ENCODE measurements around the gene ITIH1.
"Not testable (repeated sequence)": the region's sequence is repeated elsewhere in the genome, so short reads cannot be mapped to it uniquely, and the experiment has no call there.

ITIH1 gene

DNA sequence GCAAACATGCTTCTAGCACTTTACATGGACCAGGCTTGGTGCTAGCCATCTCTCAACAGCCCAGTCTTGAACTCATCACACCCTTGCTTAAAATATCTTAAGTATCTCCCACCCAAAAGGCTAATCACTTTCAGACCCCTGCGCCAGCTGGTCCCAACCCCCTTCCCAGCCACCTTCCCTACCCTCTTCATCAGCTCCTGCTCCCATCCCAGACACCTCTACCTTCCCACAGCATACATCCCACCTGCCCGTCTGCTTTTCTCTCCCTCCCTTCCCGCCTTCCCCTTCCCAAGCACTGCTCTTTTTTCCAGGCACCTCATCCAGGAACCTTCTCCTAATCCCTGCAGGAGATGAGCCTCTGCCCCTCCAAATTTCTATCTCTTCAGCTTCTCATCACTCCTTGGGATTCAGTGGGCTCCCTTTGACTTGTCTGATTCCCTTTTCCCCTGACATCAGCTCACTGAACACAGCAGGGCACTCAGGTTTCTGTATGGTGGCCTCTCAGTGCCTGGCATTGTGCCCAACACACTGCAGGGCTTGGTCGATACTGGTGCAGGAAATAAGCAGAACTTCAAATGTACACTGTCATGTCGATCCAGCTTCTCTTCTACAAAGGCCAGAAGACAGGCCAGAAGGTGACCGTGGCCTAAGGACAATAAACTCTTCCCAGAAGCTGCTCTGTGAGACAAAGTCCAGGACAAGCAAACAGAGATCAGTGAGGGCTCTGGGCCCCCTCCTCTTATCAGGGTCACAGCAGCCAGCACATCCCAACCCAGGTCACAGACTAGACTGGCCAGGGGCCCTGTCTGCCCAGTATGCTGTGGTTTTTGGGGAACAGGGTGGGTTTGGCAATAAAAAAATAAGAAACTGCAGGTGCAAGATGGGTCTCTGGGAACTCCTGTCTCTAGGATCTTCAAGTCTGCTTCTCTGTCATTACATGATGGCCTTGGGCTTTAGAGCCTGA, 2.2 kb upstream of the ITIH1 start:
- FAIRE-seq: no peak

DNA sequence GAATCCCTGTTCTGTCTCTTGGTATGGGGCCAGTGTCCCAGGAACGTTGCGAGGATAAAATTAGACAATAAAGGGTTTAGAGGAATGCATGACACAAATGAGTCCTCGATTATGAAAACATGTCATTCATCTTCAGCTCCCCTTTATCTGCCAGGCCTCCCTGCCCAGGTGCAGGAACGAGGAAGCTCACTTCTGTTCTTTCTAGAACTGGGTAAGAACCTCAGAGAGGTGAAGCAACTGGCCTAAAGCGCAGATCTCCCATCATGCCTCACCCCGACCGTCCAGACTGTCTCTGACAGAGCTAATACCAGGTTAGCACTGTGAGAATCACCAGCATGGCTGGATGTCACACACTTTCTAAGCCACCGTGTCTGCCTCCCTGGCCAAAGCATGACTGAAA, 1.5 kb upstream of the ITIH1 start:
- no peak for FAIRE-seq

- FAIRE-seq: not testable (repeated sequence)
Measured at GRCh38 chr3:52776486-52776885, 913 bp upstream of the ITIH1 start.

DNA sequence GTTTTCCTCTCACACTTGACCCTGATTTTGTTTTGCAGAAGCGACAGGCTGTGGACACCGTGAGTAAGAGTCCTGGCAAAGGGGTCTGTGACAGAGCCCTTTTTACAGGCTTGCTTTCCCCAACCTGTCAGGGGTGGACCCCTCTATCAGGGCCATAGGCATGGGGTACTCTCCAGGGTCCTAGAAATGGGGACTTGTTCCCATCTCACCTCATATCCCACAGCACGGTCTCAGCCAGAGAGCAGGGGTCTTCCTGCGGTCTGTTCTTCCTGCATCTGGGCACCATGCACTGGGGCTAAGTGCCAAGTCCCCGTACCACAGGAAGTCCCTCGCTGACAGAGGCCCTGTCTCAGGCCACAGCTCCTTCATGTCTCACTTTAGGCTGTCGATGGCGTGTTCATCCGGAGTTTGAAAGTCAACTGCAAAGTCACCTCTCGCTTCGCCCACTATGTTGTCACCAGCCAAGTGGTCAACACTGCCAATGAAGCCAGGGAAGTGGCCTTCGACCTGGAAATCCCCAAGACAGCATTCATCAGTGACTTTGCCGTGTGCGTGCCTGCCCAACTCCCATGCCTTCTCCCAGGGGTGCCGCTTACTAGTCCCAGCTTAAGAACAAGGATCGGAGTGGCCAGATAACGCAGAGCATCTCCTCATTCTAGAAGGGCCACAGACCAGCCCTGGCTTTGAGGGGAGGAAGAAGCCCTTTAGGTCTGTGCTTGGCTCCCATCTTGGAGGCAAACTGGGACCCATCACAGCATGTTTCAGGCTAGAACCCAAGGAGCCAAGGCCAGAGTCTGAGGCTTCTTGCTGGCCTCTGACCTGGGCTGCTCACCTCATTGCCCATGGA, 783 bp downstream of the ITIH1 start:
- FAIRE-seq: no peak

- no peak for FAIRE-seq
Measured at GRCh38 chr3:52779011-52779836, 1.8 kb downstream of the ITIH1 start.

GRCh38 chr3:52779837-52780585, 2.6 kb downstream of the ITIH1 start:
- FAIRE-seq: no peak

- no peak for FAIRE-seq
Measured at GRCh38 chr3:52781741-52782140, 4.3 kb downstream of the ITIH1 start.

- FAIRE-seq: no peak
Measured at GRCh38 chr3:52782412-52783210, 5.2 kb downstream of the ITIH1 start.

DNA sequence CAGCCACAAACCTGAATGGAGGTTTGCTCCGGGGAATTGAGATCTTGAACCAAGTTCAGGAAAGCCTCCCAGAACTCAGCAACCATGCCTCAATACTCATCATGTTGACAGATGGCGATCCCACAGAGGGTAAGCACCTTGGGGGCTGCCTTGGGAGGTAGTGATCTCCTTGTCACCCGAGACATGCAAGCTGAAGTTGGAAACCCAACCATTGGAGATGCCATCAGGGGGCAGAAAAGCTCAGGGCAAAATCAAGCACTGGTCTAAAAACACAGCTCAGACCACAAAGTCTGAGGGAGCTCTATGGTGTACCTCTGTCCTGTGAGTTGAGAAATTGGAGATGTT, 5.8 kb downstream of the ITIH1 start:
- FAIRE-seq: no peak

DNA sequence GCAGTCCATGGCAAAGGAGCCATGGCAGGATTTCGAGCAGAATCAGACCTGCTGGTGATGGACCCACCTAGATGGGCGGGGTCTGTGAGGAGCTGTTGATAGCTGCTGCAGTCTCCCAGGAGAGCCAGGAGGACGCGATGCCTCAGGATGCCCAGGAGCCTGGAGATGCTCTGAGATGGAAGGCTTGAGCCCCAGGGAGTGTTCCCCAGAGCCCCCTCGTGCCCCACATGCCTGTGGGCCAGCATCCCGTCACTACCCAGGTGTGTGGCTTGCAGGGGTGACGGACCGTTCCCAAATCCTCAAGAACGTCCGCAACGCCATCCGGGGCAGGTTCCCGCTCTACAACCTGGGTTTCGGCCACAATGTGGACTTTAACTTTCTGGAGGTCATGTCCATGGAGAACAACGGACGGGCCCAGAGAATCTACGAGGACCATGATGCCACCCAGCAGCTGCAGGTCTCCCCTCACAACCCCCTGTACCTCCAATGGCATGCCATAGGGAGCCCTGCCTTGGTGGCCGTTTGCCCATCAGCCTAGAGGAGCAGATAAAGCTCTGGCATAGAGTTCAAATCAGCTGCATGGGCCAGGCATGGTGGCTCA, 6.7 kb downstream of the ITIH1 start:
- no peak for FAIRE-seq

DNA sequence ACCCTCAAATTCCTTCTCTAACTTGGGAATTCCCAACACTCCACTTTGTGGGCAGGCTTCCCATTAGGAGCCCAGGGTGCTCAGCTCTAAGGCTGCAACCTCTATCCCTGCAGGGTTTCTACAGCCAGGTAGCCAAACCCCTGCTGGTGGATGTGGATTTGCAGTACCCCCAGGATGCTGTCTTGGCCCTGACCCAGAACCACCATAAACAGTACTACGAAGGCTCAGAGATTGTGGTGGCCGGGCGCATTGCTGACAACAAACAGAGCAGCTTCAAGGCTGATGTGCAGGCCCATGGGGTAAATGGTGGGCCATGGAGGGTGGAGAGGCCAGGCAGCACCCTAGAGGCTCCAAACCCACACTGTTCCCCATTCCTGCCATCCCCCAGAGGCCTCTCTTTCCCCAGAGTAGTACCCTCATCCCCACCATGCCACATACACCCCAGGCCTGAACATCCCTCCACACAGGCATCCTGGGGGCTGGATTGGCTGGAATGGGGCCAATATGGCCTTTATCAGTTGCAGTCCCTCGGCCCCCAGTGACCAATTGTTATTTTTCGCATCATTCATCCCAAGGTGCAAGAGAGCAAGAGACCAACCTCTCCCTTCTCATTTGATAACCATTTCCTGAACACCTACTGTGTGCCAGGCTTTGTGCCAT, 7.7 kb downstream of the ITIH1 start:
- FAIRE-seq: no peak

- FAIRE-seq: no peak
Measured at GRCh38 chr3:52786330-52787215, 9.2 kb downstream of the ITIH1 start.

GRCh38 chr3:52787246-52787645, 9.8 kb downstream of the ITIH1 start:
- no peak for FAIRE-seq

DNA sequence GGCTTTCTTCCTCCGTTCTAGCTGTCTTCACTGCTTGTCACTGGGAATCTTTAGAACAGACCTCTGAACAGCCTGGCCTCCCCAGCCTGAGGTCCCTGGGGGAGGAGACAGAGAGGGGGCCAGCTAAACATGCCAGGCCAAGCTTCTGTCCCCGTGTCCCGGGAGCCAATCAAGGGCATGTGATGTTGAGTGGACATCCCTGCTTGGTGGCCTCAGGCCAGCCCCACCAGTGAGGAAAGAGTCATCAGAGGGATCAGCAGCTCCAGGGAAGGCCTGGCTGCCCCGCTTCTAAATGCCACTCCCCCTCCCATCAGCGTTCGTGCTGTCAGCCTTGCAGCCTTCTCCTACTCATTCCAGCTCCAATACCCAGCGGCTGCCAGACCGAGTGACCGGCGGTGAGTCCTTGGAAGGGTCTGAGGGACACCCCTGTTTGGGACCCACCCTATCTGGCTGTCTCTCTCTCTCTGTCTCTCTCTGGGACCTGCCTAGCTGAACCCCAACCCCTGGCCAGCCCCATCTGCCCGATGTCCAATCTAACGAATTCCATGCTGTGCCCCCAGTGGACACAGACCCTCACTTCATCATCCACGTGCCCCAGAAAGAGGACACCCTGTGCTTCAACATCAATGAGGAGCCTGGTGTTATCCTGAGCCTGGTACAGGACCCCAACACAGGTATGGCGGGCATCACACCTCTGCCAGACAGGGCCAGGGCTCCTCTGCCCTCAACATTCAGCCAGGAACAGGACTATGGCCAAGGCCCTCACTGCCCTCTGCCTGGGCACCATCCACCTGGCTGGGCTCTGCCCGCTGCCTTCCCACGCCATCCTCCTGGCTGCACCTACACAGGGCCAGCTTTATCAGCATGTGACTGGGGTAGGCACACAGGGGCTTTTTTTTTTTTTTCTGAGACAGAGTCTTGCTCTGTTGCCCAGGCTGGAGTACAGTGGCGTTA, 10.6 kb downstream of the ITIH1 start:
- no peak for FAIRE-seq

GRCh38 chr3:52788890-52789745, 11.7 kb downstream of the ITIH1 start:
- no peak for FAIRE-seq

- no peak for FAIRE-seq
Measured at GRCh38 chr3:52789746-52790040, 12.3 kb downstream of the ITIH1 start.

DNA sequence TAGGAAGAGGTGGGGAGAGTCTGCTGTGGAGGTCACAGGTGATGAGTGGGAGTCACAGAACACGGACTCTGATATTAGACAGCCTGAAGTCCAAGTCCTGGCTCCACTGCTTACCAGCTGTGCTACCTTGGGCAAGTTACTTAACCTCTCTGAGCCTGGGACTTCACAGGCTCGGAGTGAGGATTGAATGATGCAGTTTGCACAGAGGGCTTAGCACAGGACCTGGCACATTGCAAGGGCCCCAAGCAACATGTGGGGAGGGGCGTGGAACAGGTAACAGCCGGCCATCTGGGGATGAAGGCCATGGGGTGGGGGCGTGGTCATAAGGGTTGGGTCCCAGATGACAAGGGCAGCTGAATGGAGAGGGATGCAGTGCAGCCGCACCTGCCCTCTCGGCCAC, 12.9 kb downstream of the ITIH1 start:
- FAIRE-seq: no peak
